HCT116 (cell line): ENCODE results near the gene SDC3. TPM values are rescaled to one million over a fixed set of nuclear protein-coding genes. Genes with fewer than 3 reads are reported as not detected.

Source experiments
- ATAC-seq: fragments of 200-7000 bp; cut with Tn5 transposase; 2 replicates; pipeline ENCODE4 v1.9.1; 2020; ENCODE audit warnings: mild to moderate bottlenecking, moderate library complexity
- BruUV-seq: library from RNA; stranded (reverse); fragments of 400-500 nt; replicated peaks from 2 replicates; lab custom pipeline; 2021; lab: Mats Ljungman, UMichigan
- CTCF ChIA-PET: fragments of 300-600 bp; sonication (Branson Sonifier 250); formaldehyde crosslinking; loops from one replicate; lab custom pipeline; 2021; ENCODE audit warnings: antibody characterized with exemption; lab: Charles Lee
- POLR2A ChIA-PET: fragments of 300-600, 350-600 bp; sonication (Branson Sonifier 250); formaldehyde crosslinking; loops from one replicate; lab custom pipeline; 2021; ENCODE audit warnings: antibody characterized with exemption; lab: Charles Lee
- RAD21 ChIA-PET, 2 experiments: fragments of 300-600 bp; sonication (Branson Sonifier 250); formaldehyde crosslinking; loops; one replicate each; lab custom pipeline; 2023; ENCODE audit warnings: low total read pairs in 2 of 2; ENCODE audit not compliant: uncharacterized antibody in 2 of 2, unreplicated experiment in 2 of 2, low non-redundant PET in 1 of 2; lab: Charles Lee
- DNase-seq: peaks from one replicate; pipeline ENCODE4 v3.0.0-alpha.2; 2010; ENCODE audit warnings: low read depth, low spot score
- H2AFZ ChIP-seq: fragments of 200-600 bp; shearing (Covaris generic), sonication (generic); 2 replicates; pipeline ENCODE4 v1.6.1; 2017; ENCODE audit warnings: low read depth, mixed run types, mixed read lengths, antibody characterized with exemption, low read length; ENCODE audit not compliant: poor library complexity, severe bottlenecking
- H3K27ac ChIP-seq: 2 replicates; pipeline ENCODE4 v1.5.1; 2012; ENCODE audit warnings: low read depth, low read length
- H3K27me3 ChIP-seq: fragments of 200-600 bp; sonication (generic); 2 replicates; pipeline ENCODE4 v1.6.1; 2016; ENCODE audit warnings: mixed run types, low read length, mixed read lengths; ENCODE audit not compliant: insufficient read depth
- H3K36me3 ChIP-seq, 2 experiments: fragments of 200-500 bp in 1 of 2; fragments of 200-600 bp in 1 of 2; sonication (Bioruptor generic) in 1 of 2; sonication (generic) in 1 of 2; 2 replicates each; pipeline versions ENCODE4 v1.5.1 to v1.6.1; 2014 to 2016; ENCODE audit warnings: low read length in 2 of 2, inconsistent platforms in 1 of 2, mixed read lengths in 1 of 2, mixed run types in 1 of 2; ENCODE audit not compliant: insufficient read depth in 2 of 2, control insufficient read depth in 1 of 2
- H3K4me1 ChIP-seq, 2 experiments: fragments of 200-600 bp in 1 of 2; sonication (generic) in 1 of 2; 2 replicates each; pipeline versions ENCODE4 v1.5.1 to v1.6.1; 2012 to 2017; ENCODE audit warnings: low read length in 2 of 2, inconsistent platforms in 1 of 2, mild to moderate bottlenecking in 1 of 2, mixed read lengths in 1 of 2, mixed run types in 1 of 2, moderate library complexity in 1 of 2; ENCODE audit not compliant: insufficient read depth in 2 of 2, control insufficient read depth in 1 of 2
- H3K4me2 ChIP-seq: fragments of 200-600 bp; sonication (generic); 2 replicates; pipeline ENCODE4 v1.6.1; 2017; ENCODE audit warnings: mixed run types, low read length, mixed read lengths
- H3K4me3 ChIP-seq, 2 experiments: fragments of 200-600 bp in 1 of 2; sonication (generic) in 1 of 2; replicated peaks in 1 of 2; 2 replicates each; pipeline ENCODE4 v1.5.1; 2011 to 2016; ENCODE audit warnings: low read length in 2 of 2, control low read depth in 1 of 2, low read depth in 1 of 2, mild to moderate bottlenecking in 1 of 2, mixed read lengths in 1 of 2, mixed run types in 1 of 2
- H3K79me2 ChIP-seq: fragments of 200-600 bp; sonication (generic); 2 replicates; pipeline ENCODE4 v1.6.1; 2017; ENCODE audit warnings: mild to moderate bottlenecking, mixed run types, low read length, moderate library complexity, mixed read lengths; ENCODE audit not compliant: insufficient read depth
- H3K9ac ChIP-seq: fragments of 200-600 bp; sonication (generic); 2 replicates; pipeline ENCODE4 v1.6.1; 2016; ENCODE audit warnings: low read length, mixed read lengths
- H3K9me2 ChIP-seq: fragments of 200-600 bp; sonication (generic), shearing (Covaris generic); 2 replicates; pipeline ENCODE4 v1.6.1; 2017; ENCODE audit warnings: mixed run types, mild to moderate bottlenecking, moderate library complexity; ENCODE audit not compliant: insufficient read depth
- H3K9me3 ChIP-seq, 2 experiments: fragments of 200-500 bp in 1 of 2; fragments of 200-600 bp in 1 of 2; sonication (Bioruptor generic) in 1 of 2; sonication (generic) in 1 of 2; 2 replicates each; pipeline ENCODE4 v1.6.1; 2014 to 2017; ENCODE audit warnings: low read length in 2 of 2, mixed read lengths in 2 of 2, inconsistent platforms in 1 of 2, low read depth in 1 of 2, mild to moderate bottlenecking in 1 of 2, mixed run types in 1 of 2, moderate library complexity in 1 of 2; ENCODE audit not compliant: control insufficient read depth in 1 of 2, insufficient read depth in 1 of 2
- H4K20me1 ChIP-seq: fragments of 200-600 bp; sonication (generic), shearing (Covaris generic); 2 replicates; pipeline ENCODE4 v1.6.1; 2017; ENCODE audit warnings: mixed run types, mild to moderate bottlenecking, moderate library complexity; ENCODE audit not compliant: insufficient read depth
- CEBPB ChIP-seq: IDR thresholded peaks from 2 replicates; pipeline ENCODE4 v1.6.1; 2012; ENCODE audit warnings: low read depth
- CTCF ChIP-seq, 3 experiments: fragments of 200-600 bp in 1 of 3; sonication (generic) in 1 of 3; IDR thresholded peaks in 2 of 3; conservative IDR thresholded peaks in 1 of 3; 2 replicates each; pipeline ENCODE4 v1.5.1; 2012 to 2017; ENCODE audit warnings: low read depth in 2 of 3, low read length in 2 of 3, antibody characterized with exemption in 1 of 3, borderline replicate concordance in 1 of 3, control low read depth in 1 of 3, mild to moderate bottlenecking in 1 of 3, mixed read lengths in 1 of 3, mixed run types in 1 of 3, moderate library complexity in 1 of 3; ENCODE audit not compliant: insufficient read depth in 1 of 3
- EGR1 ChIP-seq: IDR thresholded peaks from 2 replicates; pipeline ENCODE4 v1.6.1; 2012; ENCODE audit warnings: low read depth
- EZH2 ChIP-seq: fragments of 200-600 bp; sonication (generic); IDR thresholded peaks from 2 replicates; pipeline ENCODE4 v1.6.1; 2017; ENCODE audit warnings: antibody characterized with exemption, mixed run types
- FOSL1 ChIP-seq: IDR thresholded peaks from 2 replicates; pipeline ENCODE4 v1.6.1; 2012; ENCODE audit warnings: low read depth
- RAD21 ChIP-seq: IDR thresholded peaks from 2 replicates; pipeline ENCODE4 v1.6.1; 2012; ENCODE audit warnings: low read depth, mild to moderate bottlenecking
- REST ChIP-seq: IDR thresholded peaks from 2 replicates; pipeline ENCODE4 v1.6.1; 2012; ENCODE audit warnings: low read depth
- SIN3A ChIP-seq: IDR thresholded peaks from 2 replicates; pipeline ENCODE4 v1.6.1; 2012; ENCODE audit warnings: low read depth
- ZFX ChIP-seq: fragments of 450-650 bp; IDR thresholded peaks from 2 replicates; pipeline ENCODE4 v1.6.1; 2017
- intact Hi-C: fragments of 100-400 bp; cut with micrococcal nuclease; formaldehyde crosslinking; loops from 2 replicates; pipeline ENCODE4 v1.10.0; 2022
- total RNA-seq: library from RNA; stranded (reverse); gene quantifications from one replicate; pipeline ENCODE4 v1.2.1, GENCODE V29; 2021; ENCODE audit not compliant: unreplicated experiment

The SDC3 gene
- total RNA-seq, 1 experiment from 2014 or later: 40.1 TPM

- H3K36me3 ChIP-seq: no peaks in the 10 kb centered on the region
- CTCF ChIA-PET: no interaction called here
- H2AFZ ChIP-seq: no peak overlapping the region
- H3K4me2 ChIP-seq: no peak overlapping the region
- intact Hi-C loops: no loop called here
- no peak overlapping the region for H3K4me3 ChIP-seq
- no peaks in the 10 kb centered on the region for H3K4me1 ChIP-seq
- DNase-seq (no peak), ATAC-seq (no peak)
- no TSS peak for BruUV-seq
- no peak overlapping the region for H3K9ac ChIP-seq
- no peak overlapping the region for H3K27ac ChIP-seq
- no peaks in the 10 kb centered on the region for H4K20me1 ChIP-seq
- POLR2A ChIA-PET: no interaction called here
- no peaks in the 10 kb centered on the region for H3K79me2 ChIP-seq
- TF ChIP-seq RAD21 (no peak), ZFX (no peak), CTCF (IDR thresholded peaks at IDR 0.05 in 2 of 3, conservative IDR thresholded peaks at IDR 0.05 in 1 of 3; ENCODE audit: borderline replicate concordance in 1 of 3, insufficient read depth in 1 of 3, low read depth in 2 of 3, low read length in 2 of 3) (no peak), EZH2 (no peak), EGR1 (no peak), SIN3A (no peak), CEBPB (no peak), REST (no peak), FOSL1 (no peak)
- RAD21 ChIA-PET: no interaction called here
- no peaks in the 10 kb centered on the region for H3K9me2 ChIP-seq
- H3K27me3 ChIP-seq: peaks cover 24% of the 10 kb centered on the region; the same call in 1 of the 2 replicates
- H3K9me3 ChIP-seq: no peaks in the 10 kb centered on the region
Observed at GRCh38 chr1:30848130-30848529, 60.4 kb downstream of the SDC3 start.
